Lower leg skin (tissue), 4 donors: ENCODE measurements around the gene XRRA1. TPM values are rescaled to one million over a fixed set of nuclear protein-coding genes. Genes with fewer than 3 reads are reported as not detected.
"Not testable (repeated sequence)": the region's sequence is repeated elsewhere in the genome, so short reads cannot be mapped to it uniquely, and the experiment has no call there.

Source experiments
- DNase-seq, 2 donors: peaks; one replicate each; pipeline ENCODE4 v3.0.0-alpha.2; 2019; ENCODE audit warnings: low spot score in 2 of 2
- H3K4me3 ChIP-seq: fragments of 200-600 bp; sonication (generic); 2 replicates; pipeline ENCODE4 v1.5.1; 2017; ENCODE audit warnings: mild to moderate bottlenecking, low read depth; ENCODE audit not compliant: poor library complexity, severe bottlenecking
- POLR2A ChIP-seq, 2 donors: fragments of 450-650 bp; IDR thresholded peaks; one replicate each; pipeline ENCODE4 v1.6.1; 2016 to 2017; ENCODE audit warnings: antibody characterized with exemption in 2 of 2, mild to moderate bottlenecking in 1 of 2, moderate library complexity in 1 of 2
- WGBS, 2 donors: methylation state at CpG; one replicate each; pipeline ENCODE4 v1.1.5; 2018; 5-methylcytosine and 5-hydroxymethylcytosine counted together
- intact Hi-C: fragments of 100-400 bp; cut with DNase I; formaldehyde crosslinking; loops from one replicate; pipeline ENCODE4 v1.15.0; 2023; ENCODE audit warnings: low total_unique reads
- total RNA-seq, 4 donors: library from RNA; depleted of rRNA; stranded (reverse); fragments of >200 nt; gene quantifications; one replicate each; pipeline ENCODE4 v1.1.0, GENCODE V29; 2016
- TF ChIP-seq, protein P1 (sequence below), 3 donors: fragments of 450-650 bp; IDR thresholded peaks; one replicate each; pipeline ENCODE4 v1.5.1; 2016; ENCODE audit warnings: antibody characterized with exemption in 3 of 3, mild to moderate bottlenecking in 3 of 3, moderate library complexity in 2 of 3

Gene XRRA1
- total RNA-seq, 4 donors from 2014 or later, result 7.0 to 17.4 (median 13.2) TPM

DNA sequence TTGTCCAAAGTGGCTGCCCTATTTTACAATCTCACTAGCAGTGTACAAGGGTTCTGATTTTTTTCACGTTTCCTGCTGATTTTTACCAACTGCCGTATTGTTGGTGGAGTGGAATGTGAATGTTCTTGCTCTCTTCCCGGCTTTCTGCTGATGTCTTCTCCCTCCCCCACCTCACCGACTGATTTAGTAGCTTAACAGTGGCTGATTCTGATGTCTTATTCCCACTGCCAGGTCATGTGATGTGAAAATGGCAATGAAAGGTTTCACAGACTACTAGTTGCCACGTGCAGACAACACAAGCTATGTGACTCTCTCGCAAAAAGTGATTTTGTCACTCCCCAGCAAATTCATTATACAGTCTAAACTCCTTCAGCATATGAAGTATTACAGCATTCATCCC, 22.5 kb upstream of the XRRA1 start:
- TF ChIP-seq, protein P1, sequence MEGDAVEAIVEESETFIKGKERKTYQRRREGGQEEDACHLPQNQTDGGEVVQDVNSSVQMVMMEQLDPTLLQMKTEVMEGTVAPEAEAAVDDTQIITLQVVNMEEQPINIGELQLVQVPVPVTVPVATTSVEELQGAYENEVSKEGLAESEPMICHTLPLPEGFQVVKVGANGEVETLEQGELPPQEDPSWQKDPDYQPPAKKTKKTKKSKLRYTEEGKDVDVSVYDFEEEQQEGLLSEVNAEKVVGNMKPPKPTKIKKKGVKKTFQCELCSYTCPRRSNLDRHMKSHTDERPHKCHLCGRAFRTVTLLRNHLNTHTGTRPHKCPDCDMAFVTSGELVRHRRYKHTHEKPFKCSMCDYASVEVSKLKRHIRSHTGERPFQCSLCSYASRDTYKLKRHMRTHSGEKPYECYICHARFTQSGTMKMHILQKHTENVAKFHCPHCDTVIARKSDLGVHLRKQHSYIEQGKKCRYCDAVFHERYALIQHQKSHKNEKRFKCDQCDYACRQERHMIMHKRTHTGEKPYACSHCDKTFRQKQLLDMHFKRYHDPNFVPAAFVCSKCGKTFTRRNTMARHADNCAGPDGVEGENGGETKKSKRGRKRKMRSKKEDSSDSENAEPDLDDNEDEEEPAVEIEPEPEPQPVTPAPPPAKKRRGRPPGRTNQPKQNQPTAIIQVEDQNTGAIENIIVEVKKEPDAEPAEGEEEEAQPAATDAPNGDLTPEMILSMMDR (IDR thresholded peaks at IDR 0.05), result no peak
- no peak for TF ChIP-seq POLR2A (IDR thresholded peaks at IDR 0.05)
- 80 to 85% methylated on average over 6 of the region's 6 CpGs for WGBS, 2 donors

DNA sequence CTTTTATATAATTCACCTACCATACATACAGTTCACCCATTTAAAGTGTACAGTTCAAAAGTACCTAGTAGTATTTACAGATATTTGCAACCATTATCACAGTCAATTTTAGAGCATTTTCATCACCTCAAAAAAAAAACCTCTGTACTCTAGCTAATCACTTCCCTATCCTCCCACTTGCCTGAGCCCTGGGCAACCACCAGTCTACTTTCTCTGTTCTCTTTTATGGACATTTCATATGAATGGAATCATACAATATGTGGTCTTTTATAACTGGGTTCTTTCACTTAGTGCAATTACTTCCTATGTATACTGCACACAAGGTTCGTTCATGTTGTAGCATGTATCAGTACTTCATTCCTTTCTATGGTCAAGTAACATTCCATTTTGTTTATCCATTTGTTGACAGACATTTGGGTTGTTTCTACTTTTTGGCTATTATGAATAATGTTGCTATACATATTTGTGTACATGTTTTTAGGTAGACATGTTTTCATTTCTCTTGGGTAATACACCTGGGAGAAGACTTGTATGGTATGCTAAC, 22.0 kb upstream of the XRRA1 start:
- intact Hi-C loops, result no loop called here
- no peak overlapping the region for H3K4me3 ChIP-seq
- WGBS, 2 donors, result 75 to 89% methylated on average over 1 of the region's 1 CpG
- TF ChIP-seq, protein P1 (IDR thresholded peaks at IDR 0.05), result no peak
- TF ChIP-seq POLR2A (IDR thresholded peaks at IDR 0.05), result no peak
- DNase-seq, result no peak

More for the DNA sequence above, 22.5 kb upstream of the XRRA1 start:
- intact Hi-C loops, result no loop called here
- H3K4me3 ChIP-seq, result no peak overlapping the region
- DNase-seq, result no peak

DNA sequence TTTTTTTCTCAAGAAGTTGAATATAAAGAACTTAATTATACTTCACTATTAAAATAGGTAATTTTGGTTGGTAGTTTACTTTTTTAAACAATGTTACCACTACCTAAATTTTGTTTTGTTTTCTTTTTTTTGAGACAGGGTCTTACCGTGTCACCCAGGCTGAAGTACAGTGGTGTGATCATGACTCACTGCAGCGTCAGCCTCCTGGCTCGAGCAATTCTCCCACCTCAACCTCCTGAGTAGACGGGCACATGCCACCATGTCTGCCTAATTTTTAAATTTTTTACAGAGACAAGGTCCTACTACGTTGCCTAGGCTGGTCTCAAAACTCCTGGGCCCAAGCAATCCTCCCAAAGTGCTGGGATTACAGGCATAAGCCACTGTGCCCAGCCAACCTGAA, 17.8 kb upstream of the XRRA1 start:
- intact Hi-C loops, result no loop called here
- TF ChIP-seq, protein P1 (IDR thresholded peaks at IDR 0.05), result no peak
- no peak for TF ChIP-seq POLR2A (IDR thresholded peaks at IDR 0.05)
- 91 to 96% methylated on average over 5 of the region's 5 CpGs for WGBS, 2 donors
- H3K4me3 ChIP-seq, result no peak overlapping the region
- no peak for DNase-seq

- H3K4me3 ChIP-seq, intact Hi-C loops, DNase-seq: not testable (repeated sequence)
- WGBS, 2 donors, result 96 to 98% methylated on average over 6 of the region's 6 CpGs
Observed at GRCh38 chr11:74960128-74960527, 11.2 kb upstream of the XRRA1 start.

- DNase-seq, result no peak
- WGBS, 2 donors, result 96 to 100% methylated on average over 1 of the region's 1 CpG
Observed at GRCh38 chr11:74957937-74958629, 9.2 kb upstream of the XRRA1 start.

DNA sequence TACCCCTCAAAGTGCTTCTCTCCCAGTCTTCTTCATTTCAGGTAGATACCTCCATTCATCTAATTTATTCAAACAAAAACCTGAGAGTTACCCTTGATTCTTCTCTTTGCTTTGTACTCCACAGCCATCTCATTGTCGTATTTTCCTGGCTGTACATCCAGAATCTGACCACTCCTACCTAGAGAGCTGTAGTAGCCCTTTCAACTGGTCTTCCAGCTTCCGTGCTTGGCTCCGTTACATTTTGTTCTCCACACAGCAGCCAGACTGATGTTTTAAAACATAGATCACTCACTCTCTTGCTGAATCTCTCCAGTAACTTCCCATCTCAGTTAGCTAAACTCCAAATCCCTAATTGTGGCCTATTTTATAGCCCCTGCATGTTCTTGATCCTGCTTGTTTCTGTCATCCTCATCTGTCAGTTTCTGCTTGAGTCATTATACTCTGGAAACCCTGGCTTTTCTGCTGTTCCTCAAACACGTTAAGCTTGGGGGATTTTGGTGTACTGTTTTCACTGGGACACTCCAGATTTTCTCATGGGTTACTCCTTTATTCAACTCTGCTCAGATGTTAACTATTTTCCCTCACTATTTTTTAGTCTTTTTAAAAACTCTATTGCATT, 7.6 kb upstream of the XRRA1 start:
- TF ChIP-seq POLR2A (IDR thresholded peaks at IDR 0.05), result no peak
- no peak for DNase-seq
- intact Hi-C loops, result no loop called here
- H3K4me3 ChIP-seq, result no peak overlapping the region
- WGBS, 2 donors, result 80% methylated on average over 4 of the region's 4 CpGs

More at GRCh38 chr11:74957937-74958629, 9.2 kb upstream of the XRRA1 start:
- no peak for TF ChIP-seq POLR2A (IDR thresholded peaks at IDR 0.05)
- TF ChIP-seq, protein P1 (IDR thresholded peaks at IDR 0.05), result no peak
- H3K4me3 ChIP-seq, result no peak overlapping the region
- intact Hi-C loops, result no loop called here
